A172 (cell line): ENCODE results near the gene SNX20. TPM values are rescaled to one million over a fixed set of nuclear protein-coding genes. Genes with fewer than 3 reads are reported as not detected.

Experiments
- DNase-seq: peaks from one replicate; pipeline ENCODE4 v3.0.0-alpha.2; 2015; ENCODE audit warnings: low spot score
- total RNA-seq: library from RNA; depleted of rRNA; stranded (reverse); fragments of >200 nt; shearing (Covaris generic); gene quantifications from 2 replicates; pipeline ENCODE4 v1.2.3, GENCODE V29; 2014; rRNA removed

SNX20 gene, protein sequence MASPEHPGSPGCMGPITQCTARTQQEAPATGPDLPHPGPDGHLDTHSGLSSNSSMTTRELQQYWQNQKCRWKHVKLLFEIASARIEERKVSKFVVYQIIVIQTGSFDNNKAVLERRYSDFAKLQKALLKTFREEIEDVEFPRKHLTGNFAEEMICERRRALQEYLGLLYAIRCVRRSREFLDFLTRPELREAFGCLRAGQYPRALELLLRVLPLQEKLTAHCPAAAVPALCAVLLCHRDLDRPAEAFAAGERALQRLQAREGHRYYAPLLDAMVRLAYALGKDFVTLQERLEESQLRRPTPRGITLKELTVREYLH
- total RNA-seq: not detected in 2 replicates

DNA sequence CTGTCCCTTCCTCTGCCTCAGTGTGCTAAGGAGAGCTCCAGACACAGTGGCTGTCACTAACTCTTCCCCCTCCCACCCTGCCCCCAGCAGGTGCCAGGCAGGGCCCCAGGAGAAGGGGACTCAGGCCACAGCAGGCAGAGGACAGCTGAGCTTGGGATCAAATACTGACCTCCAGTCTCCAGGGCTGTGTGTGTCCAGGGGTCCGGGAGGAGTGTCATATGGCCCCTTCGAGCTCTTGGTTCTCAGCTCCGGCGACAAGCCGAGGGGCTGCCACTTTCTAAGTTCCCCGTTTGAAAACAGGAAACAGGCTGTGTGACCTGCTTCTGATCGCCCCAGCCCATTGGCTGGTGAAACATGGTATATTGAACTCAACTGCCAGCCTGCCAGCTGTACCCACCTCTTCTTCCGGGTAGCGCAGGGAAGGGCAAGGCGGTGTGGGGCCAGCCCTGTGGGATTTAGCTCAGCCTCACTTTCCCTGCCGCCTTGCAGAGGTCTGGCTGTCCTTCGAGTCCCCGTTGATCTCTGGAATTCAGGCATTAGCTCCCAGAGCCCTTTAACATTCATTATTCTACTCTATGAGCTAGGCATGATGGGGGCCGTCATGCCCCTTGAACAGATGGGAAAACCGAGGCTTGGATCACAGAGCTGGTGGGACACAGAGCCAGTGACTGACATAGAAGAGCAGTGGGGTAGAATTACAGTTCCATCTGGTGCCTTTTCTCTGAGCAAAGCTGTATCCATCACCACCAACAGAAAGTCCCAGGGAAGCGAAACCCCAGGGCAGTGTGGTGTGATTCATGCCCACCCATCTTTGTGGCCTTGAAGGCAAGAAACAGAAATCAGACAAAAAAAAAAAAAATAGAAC, at the start of gene SNX20:
Gene SNX20, minus strand, starts transcription at position 292 of the 865 bp plus-strand sequence. CDS start 3,786 bp downstream, outside the sequence.
- no peak for DNase-seq

DNA sequence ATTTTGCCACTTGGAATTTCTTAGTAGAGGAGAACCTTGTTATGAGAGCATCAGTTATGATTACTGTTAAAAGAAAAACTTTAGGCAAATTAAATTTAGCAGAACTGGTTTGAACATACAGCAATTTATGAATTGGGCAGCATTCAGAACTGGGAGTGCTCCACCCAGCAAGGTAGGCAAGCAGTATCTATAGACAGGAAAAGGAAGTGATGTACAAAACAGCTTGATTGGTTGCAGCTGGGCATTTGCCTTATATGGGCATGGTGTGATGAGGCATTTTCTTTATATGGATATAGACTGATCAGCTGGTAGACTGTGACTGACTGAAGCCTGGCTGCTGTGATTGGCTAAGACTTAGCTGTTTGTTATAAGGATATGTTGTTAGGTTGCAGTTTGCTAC, 43.2 kb upstream of the SNX20 start:
- peak; percentile 11 for DNase-seq

DNA sequence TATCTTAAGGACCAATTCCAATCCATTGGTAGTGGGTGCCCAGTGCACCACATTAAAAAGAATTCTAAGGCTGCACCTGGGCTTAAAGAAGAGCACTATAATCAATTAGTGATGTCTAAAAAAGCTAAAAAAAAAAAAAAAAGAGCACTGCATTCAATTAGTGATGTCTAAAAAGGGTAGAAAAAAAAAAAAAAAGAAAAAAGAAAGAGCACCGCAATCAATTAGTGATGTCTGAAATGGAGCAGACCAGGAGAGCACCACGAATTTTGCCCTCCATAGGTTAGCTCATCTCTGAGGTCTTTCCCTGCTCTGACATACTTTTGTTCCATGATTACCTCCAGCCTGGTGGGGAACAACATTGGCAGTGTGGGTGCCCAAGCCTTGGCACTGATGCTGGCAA, 41.8 kb upstream of the SNX20 start:
- no peak for DNase-seq

DNA sequence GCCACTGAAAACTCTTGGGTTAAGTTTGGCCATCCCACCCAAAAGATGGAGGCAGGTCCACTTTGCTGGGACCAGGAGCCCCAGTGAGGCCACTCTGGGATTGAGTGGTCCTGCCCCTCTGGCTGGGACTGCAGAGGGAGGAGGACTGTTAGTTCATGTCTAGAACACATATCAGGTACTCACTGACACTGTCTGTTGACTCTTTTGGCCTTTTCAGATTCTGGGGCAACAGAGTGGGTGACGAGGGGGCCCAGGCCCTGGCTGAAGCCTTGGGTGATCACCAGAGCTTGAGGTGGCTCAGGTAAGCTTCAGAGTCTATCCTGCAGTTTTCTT, 41.3 kb upstream of the SNX20 start:
- DNase-seq: no peak

DNA sequence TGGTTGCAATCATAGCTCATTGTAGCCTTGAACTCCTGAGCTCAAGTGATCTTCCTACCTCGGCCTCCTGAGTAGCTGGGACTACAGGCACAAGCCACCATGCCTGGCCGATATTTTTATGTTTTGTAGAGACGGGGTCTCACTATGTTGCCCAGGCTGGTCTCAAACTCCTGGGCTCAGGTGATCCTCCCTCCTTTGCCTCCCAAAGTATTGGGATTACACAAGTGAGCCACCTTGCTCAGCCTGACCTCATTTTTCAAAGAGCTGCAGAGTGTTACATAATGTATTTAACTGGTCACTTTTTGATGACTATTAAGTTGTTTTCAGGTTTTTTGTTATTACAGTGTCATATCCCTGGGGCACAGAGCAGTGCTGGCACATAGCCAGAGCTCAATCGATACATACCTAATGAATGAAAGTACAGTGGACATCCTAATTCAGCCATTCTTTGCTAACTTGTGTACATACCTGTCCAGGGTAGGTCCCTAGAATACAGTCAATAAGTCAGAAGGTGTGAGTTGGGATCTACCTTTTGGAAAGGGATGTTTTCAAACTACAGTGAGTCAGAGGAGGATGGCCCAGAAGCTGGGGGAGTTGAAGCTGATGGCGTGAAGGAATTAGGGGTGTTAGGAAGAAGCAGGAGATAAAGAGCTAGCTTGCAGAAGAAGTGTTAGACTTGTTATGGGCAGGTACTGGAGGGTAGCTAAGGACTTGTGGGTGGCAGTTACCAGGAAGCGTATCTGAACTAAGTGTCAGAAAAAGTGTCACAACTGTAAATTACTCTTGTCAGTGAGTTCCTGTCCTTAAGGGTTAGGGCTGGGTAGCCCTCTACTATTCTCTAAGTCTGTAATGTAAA, 40.7 kb upstream of the SNX20 start:
- DNase-seq: no peak

DNA sequence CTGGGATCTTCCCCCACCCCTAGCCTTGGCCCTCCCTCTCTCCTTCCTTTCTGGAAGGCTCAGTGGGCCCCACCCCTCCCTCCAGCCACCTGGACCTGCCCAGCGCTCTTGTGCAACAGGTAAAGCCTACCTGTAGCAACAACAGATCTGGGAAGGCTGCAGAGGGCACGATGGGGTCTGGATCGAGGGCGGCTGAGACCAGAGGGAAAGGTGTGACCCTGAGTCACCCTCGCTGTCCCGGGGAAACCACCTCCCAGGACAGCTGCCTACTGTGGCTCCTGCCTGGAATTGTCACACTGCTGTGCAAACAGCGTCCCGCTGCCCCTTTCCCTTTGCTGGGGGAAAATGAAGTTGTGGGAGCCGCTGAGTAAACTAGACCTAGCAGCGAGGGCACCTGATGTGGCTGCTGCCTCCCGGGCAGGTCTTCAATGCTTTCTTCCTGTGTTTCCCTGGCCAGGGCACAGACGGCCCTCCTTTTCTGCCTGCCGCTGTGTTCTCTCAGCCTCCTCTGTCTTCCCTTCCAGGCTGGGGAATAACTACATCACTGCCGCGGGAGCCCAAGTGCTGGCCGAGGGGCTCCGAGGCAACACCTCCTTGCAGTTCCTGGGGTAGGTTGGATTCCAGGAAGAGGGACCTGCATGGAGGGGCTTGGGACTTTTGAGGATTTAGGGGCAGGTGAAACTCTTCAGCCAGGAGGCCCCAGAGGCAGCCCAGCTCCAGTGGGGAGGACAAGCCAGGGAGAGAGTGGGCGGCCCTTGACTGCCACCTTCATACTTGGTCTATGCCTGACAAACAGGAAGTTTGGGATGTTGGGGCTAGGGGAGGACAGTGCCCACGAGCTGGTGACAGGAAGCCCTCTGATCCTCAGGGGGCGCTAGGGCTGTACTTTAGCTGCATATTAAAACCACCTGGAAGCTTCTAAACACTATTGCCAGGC, 38.6 kb upstream of the SNX20 start:
- no peak for DNase-seq

DNA sequence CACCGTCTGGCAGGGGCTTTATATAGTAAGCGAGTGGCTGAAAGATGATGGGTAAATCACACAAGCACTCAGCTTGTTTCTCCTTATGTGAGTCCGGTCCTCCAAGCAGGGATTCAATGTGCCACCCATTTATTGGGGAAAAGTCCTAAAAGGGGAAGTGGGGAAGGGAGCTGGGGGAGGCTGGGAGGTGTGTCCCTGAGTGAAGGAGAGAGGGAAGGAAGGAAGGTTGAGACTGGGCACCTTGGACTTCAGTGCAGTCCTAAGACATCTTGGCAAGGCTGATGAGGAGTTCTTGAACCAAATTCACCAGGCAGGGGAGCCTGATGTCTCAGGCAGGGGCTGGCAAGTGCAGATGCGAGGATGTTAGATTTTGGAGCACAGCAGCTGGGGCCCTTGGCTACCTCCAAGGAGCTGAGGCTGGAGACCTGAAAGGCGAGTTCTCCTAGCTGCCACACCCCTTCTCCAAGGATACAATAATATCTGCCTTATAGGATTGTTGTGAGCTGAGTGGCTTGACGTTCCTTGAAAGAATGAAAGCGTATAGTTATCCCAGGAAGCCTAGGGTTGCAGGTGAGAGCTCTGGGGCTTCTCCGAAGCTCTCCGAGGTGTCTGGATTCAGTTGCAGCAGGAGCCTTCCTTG, 37.8 kb upstream of the SNX20 start:
- no peak for DNase-seq

DNA sequence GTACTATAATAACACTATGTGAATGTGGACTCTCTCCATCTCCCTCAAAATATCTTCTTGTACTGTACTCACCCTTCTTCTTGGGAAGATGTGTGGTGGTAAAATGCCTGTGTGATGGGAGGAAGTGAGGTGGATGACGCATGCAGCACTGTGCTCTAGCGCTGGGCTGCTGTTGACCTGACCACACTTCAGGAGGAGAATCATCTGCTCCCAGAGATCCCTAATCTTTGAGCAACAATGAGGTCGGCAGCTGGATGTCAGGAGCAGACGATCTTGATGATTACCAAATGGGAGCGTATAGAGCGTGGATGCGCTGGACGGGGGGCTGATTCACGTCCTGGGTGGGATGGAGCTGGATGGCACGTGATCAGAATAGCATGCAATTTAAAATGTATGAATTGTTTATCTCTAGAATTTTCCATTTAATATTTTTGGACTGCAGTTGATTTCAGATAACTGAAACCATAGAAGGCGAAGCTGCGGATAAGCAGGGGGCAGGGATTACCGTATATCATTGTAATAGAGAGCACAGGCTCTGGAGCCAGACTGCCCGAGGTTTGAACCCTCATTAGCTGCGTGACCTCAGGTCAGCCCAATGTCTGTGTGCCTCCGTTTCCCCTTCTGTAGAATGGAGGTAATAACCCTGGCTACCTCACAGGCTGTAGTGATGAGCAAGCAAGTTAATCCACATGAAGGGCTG, 37.1 kb upstream of the SNX20 start:
- DNase-seq: no peak

DNA sequence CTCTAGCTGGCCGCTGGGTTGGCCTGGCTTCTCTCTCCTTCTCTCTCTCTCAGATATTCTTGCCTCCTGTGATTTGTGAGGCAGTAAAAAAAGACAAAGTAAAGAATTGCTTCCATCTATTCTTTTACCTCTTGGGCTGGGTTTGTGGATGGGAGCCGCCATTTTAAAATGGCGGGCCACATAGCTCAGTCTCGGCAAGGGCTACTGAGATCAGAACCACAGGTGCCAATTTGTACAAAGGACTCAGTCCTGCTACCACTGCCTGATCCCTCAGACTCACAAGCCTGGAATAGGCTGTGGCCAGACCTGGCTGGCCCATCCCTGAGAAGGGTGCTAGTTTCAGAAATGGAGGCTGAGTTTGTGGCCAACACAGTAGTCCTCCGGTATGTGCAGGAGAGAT, 36.4 kb upstream of the SNX20 start:
- DNase-seq: no peak

DNA sequence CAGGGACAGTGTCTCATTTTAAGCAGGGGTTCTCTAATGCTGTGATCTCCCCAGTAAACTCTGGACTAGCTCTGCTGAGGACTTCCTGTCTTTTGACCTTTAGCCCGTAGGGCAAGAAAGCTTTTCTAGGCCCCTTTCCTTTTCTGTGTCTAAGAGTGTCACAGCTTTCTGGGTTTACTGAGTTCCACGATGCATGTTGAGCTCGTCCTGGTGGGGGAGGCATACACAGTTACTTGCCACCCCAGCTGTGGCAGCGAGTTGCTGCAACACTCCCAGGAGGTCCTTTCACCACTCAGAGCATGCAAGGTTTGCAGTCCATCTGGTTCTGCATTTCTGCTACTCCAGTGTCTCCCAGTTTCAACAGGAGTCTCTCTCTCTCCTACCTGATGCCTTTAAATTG, 36.0 kb upstream of the SNX20 start:
- no peak for DNase-seq

DNA sequence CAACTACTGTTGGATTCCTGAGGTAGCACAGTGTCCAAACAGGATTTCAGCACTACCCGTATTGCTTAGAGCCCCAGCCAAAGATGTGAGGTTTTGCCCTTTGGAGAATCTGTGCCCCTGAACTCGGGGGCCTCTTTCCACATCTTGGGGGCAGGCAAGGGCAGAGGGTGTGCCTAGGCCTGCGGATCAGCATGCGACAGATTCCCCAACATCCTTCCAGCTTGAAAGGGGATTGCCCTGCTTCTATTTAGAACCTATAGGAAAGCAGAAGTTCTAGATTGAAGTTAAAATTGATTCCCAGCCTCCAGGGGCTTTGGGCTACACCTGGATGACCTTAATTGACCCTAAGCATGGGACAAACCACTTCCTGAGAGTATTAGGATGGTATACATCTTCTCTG, 31.8 kb upstream of the SNX20 start:
- no peak for DNase-seq

DNA sequence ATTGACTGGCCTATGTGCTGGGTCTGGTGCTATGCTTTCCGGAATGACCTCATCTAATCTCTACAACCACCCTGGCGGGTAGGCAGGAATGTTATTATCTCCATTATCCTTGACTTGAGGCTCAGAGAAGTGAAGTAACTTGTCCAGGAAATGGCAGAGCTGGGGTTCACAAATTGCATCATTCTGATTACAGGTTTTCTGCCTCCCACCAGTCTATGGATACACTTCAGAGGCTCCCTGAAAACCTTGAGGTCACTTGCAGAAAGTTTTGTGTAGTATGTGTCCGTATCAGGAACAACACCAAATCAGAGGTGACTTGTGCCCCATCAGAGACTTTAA, 31.4 kb upstream of the SNX20 start:
- peak; percentile 27 for DNase-seq

DNA sequence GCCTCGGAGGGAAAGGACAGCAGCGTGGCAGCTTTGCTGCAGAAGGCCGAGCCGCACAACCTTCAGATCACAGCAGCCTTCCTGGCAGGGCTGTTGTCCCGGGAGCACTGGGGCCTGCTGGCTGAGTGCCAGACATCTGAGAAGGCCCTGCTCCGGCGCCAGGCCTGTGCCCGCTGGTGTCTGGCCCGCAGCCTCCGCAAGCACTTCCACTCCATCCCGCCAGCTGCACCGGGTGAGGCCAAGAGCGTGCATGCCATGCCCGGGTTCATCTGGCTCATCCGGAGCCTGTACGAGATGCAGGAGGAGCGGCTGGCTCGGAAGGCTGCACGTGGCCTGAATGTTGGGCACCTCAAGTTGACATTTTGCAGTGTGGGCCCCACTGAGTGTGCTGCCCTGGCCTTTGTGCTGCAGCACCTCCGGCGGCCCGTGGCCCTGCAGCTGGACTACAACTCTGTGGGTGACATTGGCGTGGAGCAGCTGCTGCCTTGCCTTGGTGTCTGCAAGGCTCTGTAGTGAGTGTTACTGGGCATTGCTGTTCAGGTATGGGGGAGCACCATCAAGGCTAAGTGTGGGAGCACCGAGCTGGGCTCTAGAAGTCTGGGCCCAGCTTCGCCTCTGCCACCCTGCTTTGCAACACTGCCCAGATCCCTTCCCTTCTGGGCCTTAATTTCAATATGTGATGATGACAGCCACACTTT, 30.9 kb upstream of the SNX20 start:
- no peak for DNase-seq

DNA sequence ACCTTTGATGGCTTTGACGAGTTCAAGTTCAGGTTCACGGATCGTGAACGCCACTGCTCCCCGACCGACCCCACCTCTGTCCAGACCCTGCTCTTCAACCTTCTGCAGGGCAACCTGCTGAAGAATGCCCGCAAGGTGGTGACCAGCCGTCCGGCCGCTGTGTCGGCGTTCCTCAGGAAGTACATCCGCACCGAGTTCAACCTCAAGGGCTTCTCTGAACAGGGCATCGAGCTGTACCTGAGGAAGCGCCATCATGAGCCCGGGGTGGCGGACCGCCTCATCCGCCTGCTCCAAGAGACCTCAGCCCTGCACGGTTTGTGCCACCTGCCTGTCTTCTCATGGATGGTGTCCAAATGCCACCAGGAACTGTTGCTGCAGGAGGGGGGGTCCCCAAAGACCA, 29.9 kb upstream of the SNX20 start:
- no peak for DNase-seq

DNA sequence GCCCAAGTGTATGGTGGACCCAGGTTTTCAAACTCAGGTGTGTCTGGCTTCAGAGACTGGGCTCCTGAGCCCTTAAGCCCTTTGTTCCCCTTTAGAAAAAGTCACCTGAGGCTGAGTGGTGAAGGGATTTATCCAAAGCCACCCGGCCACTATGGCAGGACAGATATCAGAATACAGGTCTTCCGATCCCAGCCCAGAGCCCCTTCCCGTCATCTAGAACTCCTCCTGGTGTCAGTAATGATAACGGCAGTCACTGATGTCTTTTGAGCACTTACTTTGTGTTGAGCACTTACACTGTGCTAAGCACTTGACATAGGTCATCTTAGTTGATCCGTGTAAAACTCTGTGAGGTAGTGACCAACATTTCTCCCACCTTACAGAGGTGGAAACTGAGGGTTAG, 28.9 kb upstream of the SNX20 start:
- DNase-seq: no peak

DNA sequence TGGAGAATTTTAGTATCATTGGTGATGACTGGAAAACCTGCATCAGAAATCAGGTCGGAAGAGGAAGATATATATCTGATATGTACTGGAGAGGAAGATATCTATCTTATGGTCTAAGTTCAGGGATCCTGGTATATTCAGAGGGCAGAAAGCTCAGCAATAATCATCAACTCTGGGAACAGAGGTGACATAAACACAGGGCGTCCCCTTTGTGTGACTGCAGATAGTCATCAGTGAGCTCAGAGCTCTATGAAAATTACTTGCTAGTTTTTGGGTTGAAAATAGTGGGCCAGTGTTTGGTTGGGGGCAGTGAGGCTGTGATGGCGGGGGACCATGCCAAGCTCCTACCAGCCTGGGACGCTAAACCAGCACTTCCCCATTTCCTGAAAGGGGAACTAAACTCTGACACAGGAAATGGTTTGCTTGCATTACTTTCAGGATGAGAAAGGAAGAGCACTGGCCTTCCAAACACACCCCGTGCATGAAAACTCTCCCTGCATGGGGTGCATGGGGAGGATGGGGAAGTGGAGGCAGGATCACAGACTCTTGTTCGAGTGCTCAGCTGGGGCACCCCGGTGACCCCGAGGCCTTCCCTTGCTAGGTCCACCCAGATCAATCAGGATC, 28.1 kb upstream of the SNX20 start:
- no peak for DNase-seq

DNA sequence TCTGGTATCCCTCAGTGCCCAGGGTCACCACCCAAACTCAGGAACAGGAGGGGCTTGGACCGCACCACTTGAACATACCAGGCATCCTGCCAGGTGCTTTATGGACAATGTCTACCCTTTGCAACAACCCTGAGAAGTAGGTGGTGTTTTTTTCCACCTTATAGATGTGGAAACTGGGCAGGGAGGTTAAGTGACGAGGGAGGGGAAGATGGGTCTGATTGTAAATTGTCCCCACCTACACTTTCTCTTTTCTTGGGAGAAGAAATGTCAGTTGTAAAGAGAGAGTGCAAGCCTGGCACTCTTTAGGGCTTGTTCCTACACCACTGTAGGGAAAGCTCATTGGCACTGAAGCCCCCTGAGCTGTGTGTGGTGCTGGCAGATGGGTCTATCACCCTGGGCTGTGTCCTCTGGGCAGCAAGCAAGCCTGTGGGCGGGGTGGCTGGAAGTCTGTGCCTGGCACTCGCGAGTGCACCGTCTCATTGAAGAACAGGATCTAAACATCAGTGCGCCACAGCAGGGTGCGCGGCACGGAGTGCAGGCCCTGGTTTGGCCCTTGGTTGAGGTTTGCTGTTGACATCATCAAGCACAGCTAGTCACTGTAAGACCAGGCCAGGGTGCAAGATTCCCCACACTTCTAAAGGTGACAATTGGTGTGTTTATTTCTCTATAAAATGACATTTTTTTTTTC, 27.4 kb upstream of the SNX20 start:
- no peak for DNase-seq

DNA sequence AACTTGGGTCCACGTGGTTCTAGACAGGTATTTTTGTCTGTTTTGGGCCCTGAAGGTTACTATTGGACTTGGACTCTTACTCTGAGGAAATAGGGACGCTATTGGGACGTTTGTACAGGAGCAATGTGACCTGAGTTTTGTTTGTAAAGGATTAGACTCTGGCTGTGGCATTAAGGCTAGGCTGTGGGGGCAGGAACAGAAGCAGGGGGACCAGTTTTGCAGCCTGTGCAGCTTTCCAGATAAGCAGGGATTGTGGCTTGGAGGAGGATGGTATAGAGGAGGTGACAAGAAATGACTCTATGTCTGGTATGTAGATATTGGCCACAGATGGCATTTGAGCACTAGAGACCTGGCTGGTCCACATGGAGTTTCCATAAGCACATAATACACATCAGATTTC, 25.1 kb upstream of the SNX20 start:
- DNase-seq: no peak
